MM.1S (cell line): Measurements from ENCODE around the gene ANKEF1.

Source experiments
- DNase-seq: peaks from one replicate; pipeline ENCODE4 v3.0.0-alpha.2; 2015
- H2AFZ ChIP-seq: fragments of 300-600 bp; sonication (generic); 2 replicates; pipeline ENCODE4 v1.6.0; 2016; ENCODE audit warnings: antibody characterized with exemption, low read length
- H3F3A ChIP-seq: fragments of 300-600 bp; sonication (generic); 2 replicates; pipeline ENCODE4 v1.6.1; 2016; ENCODE audit warnings: mild to moderate bottlenecking, antibody characterized with exemption, low read length, moderate library complexity, mixed read lengths; ENCODE audit not compliant: insufficient read depth
- H3K27ac ChIP-seq: fragments of 300-600 bp; sonication (generic); 2 replicates; pipeline ENCODE4 v1.5.1; 2016; ENCODE audit warnings: mild to moderate bottlenecking, low read length
- H3K27me3 ChIP-seq: fragments of 300-600 bp; sonication (generic); replicated peaks from 2 replicates; pipeline ENCODE4 v1.6.0; 2016; ENCODE audit warnings: low read length; ENCODE audit not compliant: insufficient read depth
- H3K36me3 ChIP-seq: fragments of 300-600 bp; sonication (generic); replicated peaks from 2 replicates; pipeline ENCODE4 v1.6.1; 2016; ENCODE audit warnings: mild to moderate bottlenecking, low read length, mixed read lengths; ENCODE audit not compliant: insufficient read depth
- H3K4me1 ChIP-seq: fragments of 300-600 bp; sonication (generic); 2 replicates; pipeline ENCODE4 v1.6.1; 2016; ENCODE audit warnings: low read length, mixed read lengths
- H3K4me2 ChIP-seq: fragments of 300-600 bp; sonication (generic); 2 replicates; pipeline ENCODE4 v1.6.0; 2016; ENCODE audit warnings: low read depth, low read length
- H3K4me3 ChIP-seq: fragments of 300-600 bp; sonication (generic); 2 replicates; pipeline ENCODE4 v1.5.1; 2016; ENCODE audit warnings: low read length, mixed read lengths
- H3K79me2 ChIP-seq: fragments of 300-600 bp; sonication (generic); 2 replicates; pipeline ENCODE4 v1.6.1; 2016; ENCODE audit warnings: mixed run types, low read length, mixed read lengths
- H3K9ac ChIP-seq: fragments of 300-600 bp; sonication (generic); 2 replicates; pipeline ENCODE4 v1.6.1; 2016; ENCODE audit warnings: low read length, mixed read lengths
- H3K9me2 ChIP-seq: fragments of 300-600 bp; sonication (generic); replicated peaks from 2 replicates; pipeline ENCODE4 v1.6.1; 2016; ENCODE audit warnings: mild to moderate bottlenecking, low read length, mixed read lengths; ENCODE audit not compliant: insufficient read depth
- H3K9me3 ChIP-seq: fragments of 300-600 bp; sonication (generic); replicated peaks from 2 replicates; pipeline ENCODE4 v1.6.1; 2016; ENCODE audit warnings: mild to moderate bottlenecking, low read length, mixed read lengths; ENCODE audit not compliant: insufficient read depth
- H4K20me1 ChIP-seq: fragments of 300-600 bp; sonication (generic); 2 replicates; pipeline ENCODE4 v1.6.1; 2016; ENCODE audit warnings: mild to moderate bottlenecking, low read length, moderate library complexity, mixed read lengths; ENCODE audit not compliant: insufficient read depth
- EZH2 ChIP-seq: fragments of 300-600 bp; sonication (generic); optimal IDR thresholded peaks from 2 replicates; pipeline ENCODE3; 2017; ENCODE audit warnings: low read depth, mild to moderate bottlenecking, antibody characterized with exemption, low read length, mixed read lengths
- EZH2phosphoT487 ChIP-seq: fragments of 300-600 bp; sonication (generic); IDR thresholded peaks from 2 replicates; pipeline ENCODE4 v1.6.1; 2018; ENCODE audit warnings: antibody characterized with exemption, low read length
- TF ChIP-seq, protein P1 (sequence below): fragments of 300-600 bp; sonication (generic); IDR thresholded peaks from 2 replicates; pipeline ENCODE4 v1.5.1; 2016; ENCODE audit warnings: antibody characterized with exemption, low read length, mixed read lengths

The ANKEF1 gene

DNA sequence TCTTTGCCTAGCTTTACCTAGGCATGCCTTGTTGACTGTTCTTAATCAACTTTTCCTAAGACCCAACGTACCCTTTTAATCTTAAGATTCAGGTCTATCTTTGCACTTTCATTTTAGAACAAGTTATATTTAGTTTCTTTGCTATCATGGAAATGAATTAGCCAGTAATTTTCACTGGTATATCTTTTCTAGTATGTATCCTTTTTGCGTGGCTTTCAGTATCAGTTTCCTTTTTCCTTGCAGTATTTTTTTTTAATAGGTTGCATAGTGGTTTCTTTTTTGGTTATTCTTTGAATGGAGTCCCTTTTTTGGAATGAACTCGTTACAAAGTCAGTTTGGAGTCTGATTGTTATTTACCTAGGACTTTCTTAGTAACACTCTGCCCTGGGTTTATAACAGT lies 7.3 kb downstream of the ANKEF1 start:
- Histone ChIP-seq H3K4me2 (peak overlapping the region; percentile 32), H3K4me3 (peak overlapping the region; percentile 4), H3K36me3 (no peaks in the 10 kb centered on the region), H3K27me3 (no peaks in the 10 kb centered on the region), H3K9me2 (no peaks in the 10 kb centered on the region), H2AFZ (no peak overlapping the region), H4K20me1 (no peaks in the 10 kb centered on the region), H3K4me1 (peaks cover 31% of the 10 kb centered on the region), H3K9ac (no peak overlapping the region), H3K79me2 (no peaks in the 10 kb centered on the region), H3K27ac (peak overlapping the region; percentile 28; the same call in 1 of the 2 replicates), H3K9me3 (no peaks in the 10 kb centered on the region), H3F3A (peaks cover 8% of the 10 kb centered on the region)
- TF ChIP-seq EZH2 (no peak), EZH2phosphoT487 (no peak)
- TF ChIP-seq, protein P1, sequence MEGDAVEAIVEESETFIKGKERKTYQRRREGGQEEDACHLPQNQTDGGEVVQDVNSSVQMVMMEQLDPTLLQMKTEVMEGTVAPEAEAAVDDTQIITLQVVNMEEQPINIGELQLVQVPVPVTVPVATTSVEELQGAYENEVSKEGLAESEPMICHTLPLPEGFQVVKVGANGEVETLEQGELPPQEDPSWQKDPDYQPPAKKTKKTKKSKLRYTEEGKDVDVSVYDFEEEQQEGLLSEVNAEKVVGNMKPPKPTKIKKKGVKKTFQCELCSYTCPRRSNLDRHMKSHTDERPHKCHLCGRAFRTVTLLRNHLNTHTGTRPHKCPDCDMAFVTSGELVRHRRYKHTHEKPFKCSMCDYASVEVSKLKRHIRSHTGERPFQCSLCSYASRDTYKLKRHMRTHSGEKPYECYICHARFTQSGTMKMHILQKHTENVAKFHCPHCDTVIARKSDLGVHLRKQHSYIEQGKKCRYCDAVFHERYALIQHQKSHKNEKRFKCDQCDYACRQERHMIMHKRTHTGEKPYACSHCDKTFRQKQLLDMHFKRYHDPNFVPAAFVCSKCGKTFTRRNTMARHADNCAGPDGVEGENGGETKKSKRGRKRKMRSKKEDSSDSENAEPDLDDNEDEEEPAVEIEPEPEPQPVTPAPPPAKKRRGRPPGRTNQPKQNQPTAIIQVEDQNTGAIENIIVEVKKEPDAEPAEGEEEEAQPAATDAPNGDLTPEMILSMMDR, result no peak
- peak; percentile 40 for DNase-seq

DNA sequence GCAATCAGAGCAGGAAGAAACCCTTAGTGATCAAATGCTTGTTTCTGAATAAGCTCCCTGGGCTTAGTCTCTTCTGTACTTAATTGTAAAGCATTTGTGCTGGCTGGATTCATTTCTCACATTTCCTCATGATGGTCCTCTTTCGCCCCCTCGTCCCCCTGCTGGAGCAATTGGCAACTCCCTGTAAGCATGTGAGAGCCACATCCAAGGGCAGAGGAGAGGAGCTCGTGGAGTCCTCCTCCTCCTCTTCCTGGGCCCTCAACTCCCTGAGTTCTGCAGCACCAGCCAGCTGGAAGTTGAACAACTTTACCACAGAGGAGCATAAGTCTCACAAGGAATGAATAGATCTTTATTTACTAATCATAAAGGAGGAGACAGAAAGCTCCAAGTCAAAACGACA lies 12.6 kb downstream of the ANKEF1 start:
- no peak for DNase-seq
- Histone ChIP-seq H4K20me1 (no peaks in the 10 kb centered on the region), H3K4me2 (no peak overlapping the region), H3K36me3 (no peaks in the 10 kb centered on the region), H3K4me3 (no peak overlapping the region), H3K27me3 (no peaks in the 10 kb centered on the region), H2AFZ (no peak overlapping the region), H3K27ac (no peak overlapping the region), H3K4me1 (peaks cover 1% of the 10 kb centered on the region; the same call in 1 of the 2 replicates), H3K79me2 (no peaks in the 10 kb centered on the region), H3K9me2 (no peaks in the 10 kb centered on the region), H3K9me3 (no peaks in the 10 kb centered on the region), H3K9ac (no peak overlapping the region), H3F3A (no peaks in the 10 kb centered on the region)
- TF ChIP-seq, protein P1, result no peak
- TF ChIP-seq EZH2 (no peak), EZH2phosphoT487 (no peak)

DNA sequence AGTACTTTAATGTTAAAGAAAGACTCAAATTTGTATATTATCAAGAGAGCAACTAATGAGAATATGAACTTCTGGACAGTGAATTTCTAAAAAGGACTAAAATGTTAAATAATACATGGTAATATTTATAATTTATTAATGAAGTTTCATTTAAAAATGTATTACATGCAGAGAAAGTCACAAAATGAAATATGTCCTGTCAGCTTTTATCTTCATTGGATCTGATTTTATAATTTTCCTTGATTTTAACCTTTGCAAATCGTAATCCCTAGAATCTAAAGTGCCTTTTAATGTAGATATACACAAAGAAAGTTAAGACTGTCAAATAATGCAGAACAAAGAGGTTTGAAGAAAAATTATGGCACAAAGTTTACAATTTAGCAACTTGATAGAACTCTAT lies 16.4 kb downstream of the ANKEF1 start:
- no peak overlapping the region for H2AFZ ChIP-seq
- H3K9me3 ChIP-seq, result no peaks in the 10 kb centered on the region
- no peaks in the 10 kb centered on the region for H3F3A ChIP-seq
- H3K4me2 ChIP-seq, result no peak overlapping the region
- H3K36me3 ChIP-seq, result no peaks in the 10 kb centered on the region
- H3K27ac ChIP-seq, result no peak overlapping the region
- H3K79me2 ChIP-seq, result no peaks in the 10 kb centered on the region
- TF ChIP-seq EZH2phosphoT487, result no peak
- TF ChIP-seq EZH2, result no peak
- TF ChIP-seq, protein P1, result no peak
- no peaks in the 10 kb centered on the region for H3K9me2 ChIP-seq
- DNase-seq, result no peak
- H3K4me3 ChIP-seq, result no peak overlapping the region
- H3K4me1 ChIP-seq, result no peaks in the 10 kb centered on the region
- no peak overlapping the region for H3K9ac ChIP-seq
- H3K27me3 ChIP-seq, result no peaks in the 10 kb centered on the region
- no peaks in the 10 kb centered on the region for H4K20me1 ChIP-seq
